Posterior cingulate gyrus (tissue), 11 donors: ENCODE data around the gene YBX2.

ENCODE experiments used
- DNase-seq, 10 donors: peaks; one replicate each; pipeline versions ENCODE4 v3.0.0 to v3.0.0-alpha.2; 2020 to 2021; ENCODE audit warnings: mixed read lengths in 3 of 10
- intact Hi-C: fragments of 100-400 bp; cut with DNase I; formaldehyde crosslinking; loops from one replicate; pipeline ENCODE4 v1.15.1; 2023

YBX2 gene

DNA sequence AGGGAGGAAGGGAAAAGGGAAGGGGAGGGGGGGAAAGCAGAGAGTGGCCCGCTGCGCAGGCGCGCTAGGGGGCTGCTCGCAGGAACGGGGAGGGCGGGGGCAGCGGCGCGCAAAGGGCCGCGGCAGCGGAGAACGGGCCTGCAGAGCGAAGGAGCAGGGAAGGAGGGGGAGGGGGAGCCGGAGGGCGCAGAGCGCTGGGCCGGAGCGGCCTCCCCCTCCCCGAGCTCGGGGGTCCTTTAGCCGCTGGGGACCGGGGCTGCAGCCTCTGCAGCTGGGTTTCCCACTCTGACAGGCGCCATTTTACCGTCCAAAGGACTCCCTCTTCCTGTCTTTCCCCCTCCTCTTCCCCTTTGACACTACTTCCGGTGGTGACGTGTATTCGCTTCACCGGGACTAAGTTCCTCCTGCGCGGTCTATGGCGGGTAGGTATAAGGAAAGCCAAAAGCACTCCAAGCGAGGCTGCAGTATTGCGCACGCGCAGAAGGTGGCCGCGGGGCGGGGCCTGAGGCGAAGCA, 42.7 kb downstream of the YBX2 start, which contains the start of gene CTDNEP1:
TSS of gene CTDNEP1 (minus strand) at position 74 of the 515 bp plus-strand sequence. CDS start 438 bp downstream, outside the sequence.
- intact Hi-C loops, result loop anchor here (1.0 to 2.0 kb wide), 2 partner anchors 8 to 55 kb away; partner anchors contain the start of gene EIF5A
- peak; percentile 98 to 100 (median 99) for DNase-seq

DNA sequence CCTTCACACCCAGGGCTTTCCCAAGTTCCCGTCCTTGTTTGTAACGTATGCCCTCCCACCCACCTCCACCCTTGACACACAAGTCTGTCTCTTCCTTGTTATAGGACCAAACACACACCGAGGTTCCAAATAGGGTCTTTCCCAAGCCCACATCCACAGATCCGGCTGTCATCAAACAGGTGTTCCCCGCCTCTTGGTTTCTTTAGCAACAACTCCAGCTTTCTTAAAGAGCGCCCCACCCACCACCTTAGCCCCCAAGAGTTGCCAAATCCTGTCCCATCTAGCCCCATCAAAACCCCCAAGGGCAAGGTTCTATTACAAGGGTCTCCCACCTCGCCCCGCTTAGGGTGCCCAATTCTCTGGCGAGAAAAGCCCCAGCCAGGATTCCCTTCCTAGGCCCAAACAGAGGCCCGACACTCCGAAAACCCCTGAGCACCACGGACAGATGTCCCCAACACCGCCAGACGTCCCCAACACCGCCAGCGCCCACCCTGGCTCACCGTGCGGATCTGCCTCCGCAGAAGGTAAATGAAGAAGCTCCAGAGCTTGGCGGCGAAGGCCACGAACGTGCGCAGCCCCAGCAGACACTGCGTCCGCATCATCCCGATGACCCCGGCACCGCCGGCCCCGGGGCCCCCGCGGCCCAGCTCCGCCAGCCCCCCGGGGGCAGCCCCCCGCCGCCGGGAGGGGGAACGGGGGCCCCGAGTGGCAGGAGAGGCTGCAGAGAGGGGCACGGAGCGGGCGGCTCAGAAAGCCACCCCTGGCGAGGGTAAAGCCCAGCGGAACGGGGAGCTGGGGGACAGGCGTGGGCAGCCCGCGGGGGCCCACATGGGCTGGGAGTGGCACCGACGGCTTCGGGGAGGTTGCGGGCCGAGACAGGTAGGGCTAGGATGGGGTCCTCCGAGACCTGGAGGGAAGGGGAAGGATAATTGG, 43.5 kb downstream of the YBX2 start:
- DNase-seq, result peak in 2 of 10 donors; percentile 61 to 77
- intact Hi-C loops, result loop anchor here (1.0 kb wide), 1 partner anchor 8 kb away; no protein-coding TSS in a partner anchor

DNA sequence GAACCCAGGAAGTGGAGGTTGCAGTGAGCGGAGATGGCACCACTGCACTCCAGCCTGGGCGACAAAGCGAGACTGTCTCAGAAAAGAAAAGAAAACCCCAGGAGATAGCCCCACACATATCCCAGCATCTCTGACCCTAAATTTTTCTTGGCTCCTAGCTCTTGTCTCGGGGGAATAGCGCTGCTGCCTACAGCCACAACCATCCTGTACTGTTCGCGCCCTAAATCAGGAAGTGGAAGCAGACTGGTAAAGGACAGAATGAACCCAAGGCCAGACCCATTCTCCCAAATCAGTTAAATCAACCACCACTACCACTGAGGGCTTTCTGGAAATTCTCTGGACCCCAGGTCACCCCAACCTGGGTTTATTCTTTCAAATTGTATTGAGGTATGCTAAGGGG, 44.6 kb downstream of the YBX2 start:
- intact Hi-C loops, result no loop called here
- peak in 3 of 10 donors; percentile 8 to 22 (median 18) for DNase-seq

DNA sequence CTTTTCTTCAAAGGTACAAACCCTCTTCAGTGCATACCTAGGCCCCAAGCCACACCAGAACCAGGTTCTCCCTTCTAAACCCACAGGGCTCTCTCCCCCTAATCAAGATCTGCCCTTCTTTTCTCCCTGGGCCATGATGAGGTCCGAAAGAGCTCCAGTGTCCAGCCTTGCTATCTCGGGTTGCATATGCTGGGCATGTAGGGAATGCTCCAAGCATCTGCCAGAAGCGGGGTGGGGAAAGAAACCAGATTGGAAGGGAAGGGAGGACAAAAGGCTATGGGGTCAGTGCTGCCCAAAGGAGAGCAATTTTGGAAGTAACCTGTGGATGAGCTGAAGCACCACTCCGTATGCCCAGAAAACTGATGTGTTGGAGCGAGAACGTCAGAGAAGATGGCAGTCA, 45.2 kb downstream of the YBX2 start:
- peak in 2 of 10 donors; percentile 0 to 4 for DNase-seq
- intact Hi-C loops, result no loop called here

DNA sequence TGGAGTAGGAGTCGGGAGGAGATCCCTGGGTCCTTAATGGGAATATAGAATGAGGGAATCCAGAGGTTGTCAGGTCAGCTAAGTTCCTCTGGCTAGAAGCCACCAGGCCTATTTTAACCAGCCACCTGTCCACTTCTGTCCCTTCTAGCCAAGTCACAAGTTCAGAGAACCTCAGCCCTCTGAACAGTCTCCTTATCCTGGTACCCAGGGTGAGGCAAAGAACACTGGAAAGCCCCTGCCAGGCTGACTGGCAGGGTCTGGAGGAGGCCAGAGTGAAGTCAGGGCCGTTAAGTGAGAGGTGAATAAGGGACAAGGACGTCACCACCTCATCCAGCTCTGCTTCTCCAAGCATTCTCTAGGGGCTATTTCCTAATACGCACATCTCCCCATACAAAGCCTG, 45.6 kb downstream of the YBX2 start:
- intact Hi-C loops, result no loop called here

DNA sequence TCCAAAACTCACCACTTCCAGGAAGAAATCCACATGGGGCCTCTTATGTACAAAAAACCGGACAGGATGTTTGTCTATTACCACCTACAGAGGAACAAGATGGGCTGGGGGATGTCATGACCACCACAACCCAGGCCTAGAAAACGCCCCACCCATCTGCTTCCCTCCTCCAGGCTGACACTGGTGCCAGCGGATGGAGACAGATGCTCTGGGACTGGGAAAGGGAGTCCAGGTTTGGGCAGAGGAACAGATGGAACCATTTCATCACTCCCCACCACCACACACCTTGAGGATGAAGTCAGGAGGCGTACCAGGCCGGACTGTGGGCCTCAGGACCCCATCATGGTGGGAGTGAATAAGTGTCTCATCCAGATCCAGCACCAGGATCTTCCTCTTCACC, 47.7 kb downstream of the YBX2 start:
- peak in 2 of 10 donors; percentile 41 to 63 for DNase-seq
- intact Hi-C loops, result no loop called here

More for the DNA sequence above, 45.6 kb downstream of the YBX2 start:
- DNase-seq, result peak in 3 of 10 donors; percentile 2 to 9 (median 8)

DNA sequence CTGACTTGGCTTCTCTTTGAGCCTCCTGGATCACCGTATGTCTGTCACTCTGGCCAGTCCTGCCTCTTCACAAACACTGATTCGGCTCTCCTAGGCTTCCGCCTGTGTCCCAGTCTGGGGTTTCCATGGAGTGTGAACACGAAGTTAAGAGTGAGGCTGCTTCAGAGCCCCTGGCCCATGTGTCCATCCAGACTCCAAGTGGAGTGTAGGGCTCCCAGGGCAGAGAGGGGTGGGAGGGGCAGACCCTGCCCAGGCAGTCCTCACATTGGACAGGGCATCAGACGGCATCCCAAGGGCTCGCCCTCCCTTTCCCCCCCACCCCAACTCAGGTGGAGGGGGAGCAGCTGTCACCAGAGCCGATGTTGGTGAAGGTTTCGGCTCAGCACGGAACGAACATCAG, 50.6 kb downstream of the YBX2 start:
- peak in 2 of 10 donors; percentile 34 to 64 for DNase-seq
- intact Hi-C loops, result loop anchor here (1.0 kb wide), 1 partner anchor 7 kb away; the partner anchor contains the start of gene CTDNEP1

DNA sequence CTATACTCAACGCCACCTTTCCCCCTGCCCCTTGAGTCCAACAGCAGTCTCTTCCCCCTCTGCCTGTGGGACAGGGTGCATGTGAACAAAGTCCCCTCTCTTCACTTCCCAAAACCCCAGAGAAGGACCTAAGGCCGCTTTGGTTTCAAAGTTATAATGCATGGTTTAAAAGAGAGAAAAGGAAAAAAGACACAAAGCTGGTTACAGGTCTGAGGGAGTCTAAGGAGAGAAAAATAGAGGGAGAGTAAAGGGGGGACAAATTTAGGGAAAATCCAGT, 51.0 kb downstream of the YBX2 start:
- no peak for DNase-seq
- intact Hi-C loops, result loop anchor here (1.0 kb wide), 1 partner anchor 8 kb away; the partner anchor contains the start of gene CTDNEP1

DNA sequence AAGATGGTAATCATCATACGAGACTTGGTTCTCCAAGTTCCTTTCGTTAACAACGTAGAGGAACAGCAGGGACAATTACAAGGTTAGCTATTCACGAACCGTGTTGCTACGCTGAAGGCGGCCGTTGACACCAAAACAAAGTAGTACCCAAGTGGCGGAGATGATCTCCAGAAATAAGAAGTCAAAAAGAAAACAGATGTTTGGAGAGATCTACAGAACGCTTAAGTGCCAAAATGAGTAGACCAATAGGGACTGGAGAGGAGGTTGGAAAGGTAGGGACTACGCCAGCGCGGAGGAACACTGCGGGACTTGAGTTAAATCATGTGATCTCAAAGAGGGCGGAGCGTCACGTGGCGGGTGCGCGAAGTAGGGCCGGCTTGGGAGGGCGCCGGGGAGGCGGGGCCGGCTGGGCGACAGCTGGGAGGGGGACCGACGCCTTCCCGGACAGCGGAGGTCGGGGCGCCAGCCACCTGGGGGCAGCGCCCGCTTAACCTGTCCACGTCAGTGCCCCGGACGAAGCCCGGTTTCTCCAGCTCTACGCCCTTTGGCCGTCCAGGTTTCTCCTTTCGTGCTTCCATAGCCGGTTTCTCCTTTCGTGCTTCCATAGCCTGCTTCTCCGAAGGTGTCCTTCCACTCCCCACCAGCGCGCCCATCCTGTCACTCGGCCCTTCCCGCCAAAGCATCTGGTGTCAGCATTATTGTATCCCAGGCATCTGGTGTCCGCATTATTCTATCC, 51.6 kb downstream of the YBX2 start:
- DNase-seq, result peak; percentile 89 to 99 (median 92)
- intact Hi-C loops, result loop anchor here (1.0 kb wide), 1 partner anchor 8 kb away; the partner anchor contains the start of gene CTDNEP1

DNA sequence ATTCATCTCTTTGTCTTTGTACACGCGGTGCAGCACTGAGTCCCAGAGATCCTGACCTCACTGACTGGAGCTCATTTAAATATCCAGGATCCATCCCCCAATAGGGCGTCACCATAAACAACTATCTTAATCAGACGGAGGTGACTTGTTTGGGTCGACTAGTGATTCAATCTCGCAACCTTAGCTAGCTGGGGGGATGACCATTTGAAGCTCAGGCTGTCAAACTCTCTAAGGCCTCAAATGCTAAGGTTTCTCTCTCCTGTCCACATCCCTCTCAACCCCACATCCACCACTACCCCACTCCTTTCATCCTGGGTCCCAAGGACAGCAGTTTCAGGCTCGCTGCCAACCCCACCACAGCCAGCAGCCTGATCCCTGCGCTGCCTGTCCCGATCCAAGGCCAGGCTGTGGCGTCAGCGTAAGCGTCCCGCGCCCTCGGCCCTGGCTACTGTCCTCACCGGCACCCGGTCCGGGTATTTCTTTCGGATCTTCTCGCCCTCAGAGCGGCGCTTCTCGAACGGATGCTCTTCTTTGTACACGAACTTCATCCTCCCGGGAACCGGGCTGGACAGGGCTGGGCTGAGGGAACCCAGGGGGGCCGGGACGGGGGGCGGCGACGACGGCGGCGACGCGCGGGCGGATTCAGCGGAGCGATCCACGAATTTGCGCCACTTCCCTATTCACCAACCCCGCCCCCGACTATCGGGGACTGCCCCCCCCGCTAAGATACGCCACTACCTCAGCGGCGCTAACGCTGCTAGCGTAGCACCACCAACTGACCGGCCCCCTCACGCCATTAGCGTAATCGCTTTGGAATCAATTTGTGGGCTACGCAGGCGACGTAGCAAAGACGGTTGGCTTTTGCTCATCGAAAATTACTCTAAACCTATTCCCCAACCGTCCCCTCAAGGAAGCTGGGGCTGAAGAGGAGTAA, 52.4 kb downstream of the YBX2 start, which contains the start of gene GABARAP:
TSS of gene GABARAP (minus strand) at position 667 of the 934 bp plus-strand sequence. CDS start at position 548, 119 bp downstream.
- DNase-seq, result peak; percentile 89 to 98 (median 94)
- intact Hi-C loops, result no loop called here

DNA sequence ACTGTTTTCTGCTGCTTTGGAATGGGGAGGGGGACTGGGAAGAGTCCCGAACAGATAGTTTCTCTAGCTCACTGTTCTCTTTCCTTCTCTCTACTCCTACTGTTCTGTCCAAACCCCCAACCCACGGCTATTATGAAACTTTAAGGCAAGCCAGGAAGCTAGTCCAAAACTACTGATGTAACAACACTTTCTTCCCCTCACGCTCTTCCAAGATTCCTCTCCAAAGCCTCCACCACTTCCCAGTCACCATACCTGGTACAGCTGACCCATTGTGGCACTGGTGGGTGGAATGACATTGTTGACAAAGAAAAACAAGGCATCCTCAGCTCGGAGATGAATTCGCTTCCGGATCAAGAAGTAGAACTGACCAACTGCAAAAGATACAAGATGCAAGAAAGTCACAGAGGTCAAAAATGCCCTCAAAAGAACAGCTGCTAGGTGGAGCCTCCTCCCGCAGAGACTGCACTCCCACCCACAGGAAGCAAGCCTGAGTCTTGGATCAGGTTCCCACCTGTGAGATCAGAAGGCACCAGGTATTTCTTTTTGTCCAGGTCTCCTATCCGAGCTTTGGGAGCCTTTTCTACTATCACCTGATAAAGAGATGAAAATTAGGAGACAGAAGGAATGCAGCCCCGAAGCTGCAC, 53.2 kb downstream of the YBX2 start:
- intact Hi-C loops, result no loop called here
- no peak for DNase-seq

DNA sequence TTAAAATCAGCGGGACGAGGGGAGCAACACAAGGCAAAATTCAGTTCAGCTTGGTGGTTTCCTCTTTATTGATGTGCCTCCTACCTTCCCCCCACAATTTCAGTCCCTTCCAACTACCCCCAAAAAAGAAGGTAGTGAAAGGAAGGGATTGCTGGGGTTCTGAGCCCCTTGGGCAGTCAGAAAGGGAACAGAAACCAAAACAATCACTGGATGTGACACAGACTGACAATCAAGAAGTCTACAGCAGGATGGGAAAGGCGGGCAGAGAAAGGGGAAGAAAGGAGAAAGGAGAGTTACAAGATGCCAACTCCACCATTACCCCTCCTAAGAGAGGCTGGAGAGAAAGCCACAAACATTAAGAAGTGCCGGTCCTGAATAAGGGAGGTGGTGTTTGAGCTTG, 54.1 kb downstream of the YBX2 start:
- DNase-seq, result peak in 1 of 10 donors; percentile 25
- intact Hi-C loops, result no loop called here

DNA sequence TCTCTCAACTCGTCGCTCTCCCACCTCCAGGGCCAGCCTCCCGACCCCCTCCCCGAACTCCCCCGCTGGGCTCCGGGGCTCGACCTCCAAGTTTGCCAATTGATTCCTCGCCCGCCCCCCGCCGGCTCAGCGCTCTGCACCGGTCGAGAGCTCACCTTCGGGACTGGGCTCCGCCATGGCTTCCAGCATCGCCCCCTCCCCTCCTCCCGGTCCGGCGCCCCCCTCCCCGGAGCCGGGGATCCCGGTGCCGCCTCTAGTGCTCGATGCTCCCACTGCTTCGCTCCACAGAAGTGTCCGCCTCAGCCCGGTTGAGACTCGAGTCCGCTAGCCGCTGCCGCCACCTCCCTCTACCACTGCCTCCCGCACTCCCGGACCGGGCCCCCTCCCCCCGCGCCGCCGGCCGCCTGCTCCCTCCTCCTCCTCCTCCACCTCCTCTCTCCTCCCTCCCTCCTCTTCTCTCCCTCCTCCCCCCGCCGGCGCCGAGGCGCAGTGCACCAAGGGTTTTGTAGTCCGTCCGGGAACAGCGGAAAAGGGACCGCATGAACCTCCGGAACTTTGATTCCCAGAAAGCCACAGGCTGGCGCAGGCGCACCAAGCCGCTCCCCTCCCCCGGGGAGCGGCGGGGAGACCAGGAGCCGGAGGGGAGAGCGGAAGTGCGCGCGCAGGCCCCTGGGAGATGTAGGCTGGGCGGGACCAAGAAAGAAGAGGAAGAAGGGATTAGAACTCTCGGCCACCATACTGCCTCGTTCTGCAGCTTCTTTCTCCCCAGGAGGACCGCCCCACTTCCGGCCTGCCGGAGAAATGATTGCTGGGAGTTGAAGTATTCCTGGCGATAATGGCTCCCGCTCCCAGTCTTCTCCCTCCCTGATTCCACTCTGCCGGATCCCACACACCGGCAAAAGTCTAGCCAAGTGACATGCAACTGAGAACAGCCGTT, 55.1 kb downstream of the YBX2 start, which contains the start of gene PHF23:
TSS of gene PHF23 (minus strand) at position 367 of the 937 bp plus-strand sequence. CDS start at position 189, 178 bp downstream.
- intact Hi-C loops, result no loop called here
- peak; percentile 97 to 100 (median 99) for DNase-seq

DNA sequence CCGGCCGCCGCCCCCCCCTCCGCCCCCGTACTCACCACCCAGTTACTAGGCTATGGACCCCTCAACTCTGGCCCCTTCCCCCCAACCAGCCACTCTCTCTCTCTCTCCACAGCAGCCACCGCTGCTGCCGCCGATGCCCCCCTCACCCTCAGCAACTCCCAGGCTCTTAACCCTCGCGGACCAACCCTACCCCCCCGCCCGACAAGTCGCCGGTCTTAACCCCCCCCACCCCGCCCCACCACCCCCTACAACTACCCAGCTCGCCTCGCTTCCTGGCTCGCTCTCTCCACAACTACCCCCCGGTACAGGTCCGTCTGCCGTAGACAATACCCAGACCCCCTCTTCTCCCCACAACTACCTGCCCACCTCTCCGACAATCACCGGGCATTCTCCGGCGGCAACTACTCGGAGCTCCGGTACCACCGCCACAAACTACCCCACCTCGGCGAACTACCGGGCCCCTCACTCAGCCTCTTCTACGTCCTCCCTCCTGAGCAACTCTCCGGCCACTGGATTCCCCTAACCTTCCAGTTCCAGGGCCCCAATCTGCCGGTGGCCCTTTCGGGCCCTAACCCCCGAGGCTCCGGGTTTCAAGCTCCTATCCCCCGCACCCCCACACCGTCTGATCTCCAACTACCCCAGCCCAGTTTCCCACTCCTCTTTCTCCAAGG, 55.9 kb downstream of the YBX2 start:
- intact Hi-C loops, result no loop called here
- peak in 3 of 10 donors; percentile 70 to 81 (median 80) for DNase-seq
